ENCODE data around the gene STRADB. TPM values are rescaled to one million over a fixed set of nuclear protein-coding genes. Genes with fewer than 3 reads are reported as not detected.

STRADB gene
- total RNA-seq, 1 experiment from 2014 or later, result 17.4 TPM

Other genes with a start within 250 kb of the STRADB start
- gene CASP8, start 191.2 kb upstream of the STRADB start, total RNA-seq (2021; ENCODE audit: unreplicated experiment), result 29.6 TPM
- 0.74 TPM for gene FLACC1, start 94.4 kb upstream of the STRADB start, total RNA-seq (2021; ENCODE audit: unreplicated experiment)
- 15.2 TPM for gene TRAK2, start 282 bp upstream of the STRADB start, total RNA-seq (2021; ENCODE audit: unreplicated experiment)
- gene TMEM237, start 191.8 kb downstream of the STRADB start, total RNA-seq (2021; ENCODE audit: unreplicated experiment), result 29.4 TPM
- 0.32 TPM for gene MPP4, start 246.9 kb downstream of the STRADB start, total RNA-seq (2021; ENCODE audit: unreplicated experiment)

Measured in HCT116 (cell line).